ENCODE data around the gene GCLM.

The GCLM gene

GRCh38 chr1:93841771-93842170, 67.5 kb downstream of the GCLM start:
- TF ChIP-seq GATA3 (IDR thresholded peaks at IDR 0.05; ENCODE audit: low read depth, low read length) (no peak), GATA2 (IDR thresholded peaks at IDR 0.05; ENCODE audit: low read depth, low read length) (no peak)

GRCh38 chr1:93840956-93841482, 68.2 kb downstream of the GCLM start:
- no peak for TF ChIP-seq GATA2 (IDR thresholded peaks at IDR 0.05; ENCODE audit: low read depth, low read length)
- TF ChIP-seq GATA3 (IDR thresholded peaks at IDR 0.05; ENCODE audit: low read depth, low read length): no peak

- TF ChIP-seq GATA2 (IDR thresholded peaks at IDR 0.05; ENCODE audit: low read depth, low read length): no peak
- TF ChIP-seq GATA3 (IDR thresholded peaks at IDR 0.05; ENCODE audit: low read depth, low read length): no peak
Measured at GRCh38 chr1:93839753-93840152, 69.5 kb downstream of the GCLM start.

- no peak for TF ChIP-seq GATA3 (IDR thresholded peaks at IDR 0.05; ENCODE audit: low read depth, low read length)
- no peak for TF ChIP-seq GATA2 (IDR thresholded peaks at IDR 0.05; ENCODE audit: low read depth, low read length)
Measured at GRCh38 chr1:93839307-93839706, 69.9 kb downstream of the GCLM start.

GRCh38 chr1:93837961-93838360, 71.3 kb downstream of the GCLM start:
- TF ChIP-seq GATA3 (IDR thresholded peaks at IDR 0.05; ENCODE audit: low read depth, low read length): no peak
- no peak for TF ChIP-seq GATA2 (IDR thresholded peaks at IDR 0.05; ENCODE audit: low read depth, low read length)

Measured in SH-SY5Y (cell line).